ENCODE measurements around the gene IFITM10. TPM values are rescaled to one million over a fixed set of nuclear protein-coding genes. Genes with fewer than 3 reads are reported as not detected.

IFITM10 gene
- total and polyA plus RNA-seq, 2 donors (not counting 1 experiment from before 2014, with no cell fraction given) = 0.09 to 1.7 TPM

DNA sequence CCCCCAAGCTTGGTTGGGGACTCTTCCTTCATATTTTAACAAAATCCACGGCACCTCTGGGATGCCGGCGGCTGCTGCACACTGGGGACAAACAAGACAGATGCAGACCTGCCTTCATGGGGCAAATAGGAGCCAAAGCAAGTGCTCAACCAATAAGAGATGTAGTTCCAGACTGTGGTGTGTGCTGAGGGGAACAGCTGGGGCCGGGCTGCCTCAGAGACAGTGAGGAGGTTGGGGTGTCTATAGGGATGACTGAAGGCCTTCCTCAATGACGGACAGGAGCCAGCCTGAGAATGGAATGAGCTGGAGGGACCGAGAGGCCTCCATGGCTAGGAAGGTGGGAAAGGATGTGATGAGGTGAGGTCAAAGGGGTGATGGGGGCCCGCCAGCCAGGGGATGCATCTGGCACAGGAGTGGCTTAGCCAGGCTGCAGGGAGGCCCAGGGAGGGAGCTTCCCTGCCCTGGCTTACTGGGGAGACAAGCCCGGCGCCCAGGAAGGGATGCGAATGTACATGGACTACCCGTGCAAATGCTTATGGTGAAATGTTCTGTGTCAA lies 23.7 kb upstream of the IFITM10 start:
- H3K4me1 Mint-ChIP-seq = peaks cover 7% of the 10 kb centered on the region
- POLR2A ChIA-PET = no interaction called here

More for the DNA sequence above, 23.7 kb upstream of the IFITM10 start:
- no peak overlapping the region for H2AFZ ChIP-seq (ENCODE audit: insufficient read depth, low read depth, low read length, poor library complexity, severe bottlenecking)
- no peaks in the 10 kb centered on the region for H3K9me3 ChIP-seq (ENCODE audit: control extremely low read depth in 1 of 3, control insufficient read depth in 2 of 3, insufficient read depth in 1 of 3, low read length in 2 of 3)
- 92% methylated on average over 11 of the region's 11 CpGs for WGBS (ENCODE audit: insufficient coverage)
- DNase-seq = no peak
- H3K4me3 ChIP-seq (ENCODE audit: control extremely low read depth in 1 of 5, extremely low read depth in 1 of 5, insufficient read depth in 1 of 5, low read depth in 2 of 5, low read length in 4 of 5) = no peak overlapping the region
- H3K27me3 ChIP-seq (replicated peaks in 1 of 4; ENCODE audit: control extremely low read depth in 1 of 4, control insufficient read depth in 3 of 4, insufficient read depth in 4 of 4, low read length in 3 of 4) = peaks cover 0 to 6% (median 1%) of the 10 kb centered on the region in 4 experiments
- H3K4me1 ChIP-seq (ENCODE audit: control insufficient read depth in 2 of 2, insufficient read depth in 2 of 2, low read length in 2 of 2) = peaks cover 4 to 5% of the 10 kb centered on the region in 2 donors
- Mint-ChIP-seq H3K9me3 (ENCODE audit: insufficient read depth) (no peaks in the 10 kb centered on the region), H3K27ac (no peak overlapping the region), H3K27me3 (peaks cover 38% of the 10 kb centered on the region), H3K4me3 (no peak overlapping the region)
- H3K9ac ChIP-seq (ENCODE audit: low read length) = no peak overlapping the region
- TF ChIP-seq EZH2 (IDR thresholded peaks at IDR 0.05; ENCODE audit: borderline replicate concordance, insufficient read depth, low read depth, low read length, poor library complexity, severe bottlenecking) = no peak
- TF ChIP-seq, protein P1, sequence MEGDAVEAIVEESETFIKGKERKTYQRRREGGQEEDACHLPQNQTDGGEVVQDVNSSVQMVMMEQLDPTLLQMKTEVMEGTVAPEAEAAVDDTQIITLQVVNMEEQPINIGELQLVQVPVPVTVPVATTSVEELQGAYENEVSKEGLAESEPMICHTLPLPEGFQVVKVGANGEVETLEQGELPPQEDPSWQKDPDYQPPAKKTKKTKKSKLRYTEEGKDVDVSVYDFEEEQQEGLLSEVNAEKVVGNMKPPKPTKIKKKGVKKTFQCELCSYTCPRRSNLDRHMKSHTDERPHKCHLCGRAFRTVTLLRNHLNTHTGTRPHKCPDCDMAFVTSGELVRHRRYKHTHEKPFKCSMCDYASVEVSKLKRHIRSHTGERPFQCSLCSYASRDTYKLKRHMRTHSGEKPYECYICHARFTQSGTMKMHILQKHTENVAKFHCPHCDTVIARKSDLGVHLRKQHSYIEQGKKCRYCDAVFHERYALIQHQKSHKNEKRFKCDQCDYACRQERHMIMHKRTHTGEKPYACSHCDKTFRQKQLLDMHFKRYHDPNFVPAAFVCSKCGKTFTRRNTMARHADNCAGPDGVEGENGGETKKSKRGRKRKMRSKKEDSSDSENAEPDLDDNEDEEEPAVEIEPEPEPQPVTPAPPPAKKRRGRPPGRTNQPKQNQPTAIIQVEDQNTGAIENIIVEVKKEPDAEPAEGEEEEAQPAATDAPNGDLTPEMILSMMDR (IDR thresholded peaks at IDR 0.05) = no peak
- H3K36me3 ChIP-seq (replicated peaks in 1 of 2; ENCODE audit: control extremely low read depth in 1 of 2, control insufficient read depth in 1 of 2, extremely low read depth in 1 of 2, insufficient read depth in 2 of 2, low read length in 1 of 2) = no peaks in the 10 kb centered on the region
- H3K27ac ChIP-seq (ENCODE audit: low read length in 2 of 2) = no peak overlapping the region
- no peak overlapping the region for H3K4me2 ChIP-seq (replicated peaks; ENCODE audit: low read depth, low read length, poor library complexity, severe bottlenecking)
- no peaks in the 10 kb centered on the region for H4K20me1 ChIP-seq (ENCODE audit: control insufficient read depth, insufficient read depth, low read length, poor library complexity, severe bottlenecking)
- intact Hi-C loops (cut with micrococcal nuclease) = no loop called here
- CTCF ChIA-PET = no interaction called here
- no peaks in the 10 kb centered on the region for H3K79me2 ChIP-seq (ENCODE audit: control insufficient read depth, insufficient read depth, low read length)
- no peak for ATAC-seq (ENCODE audit: low read depth)

Data from B cell (primary cell).